ENCODE data around the gene RAB3A.

DNA sequence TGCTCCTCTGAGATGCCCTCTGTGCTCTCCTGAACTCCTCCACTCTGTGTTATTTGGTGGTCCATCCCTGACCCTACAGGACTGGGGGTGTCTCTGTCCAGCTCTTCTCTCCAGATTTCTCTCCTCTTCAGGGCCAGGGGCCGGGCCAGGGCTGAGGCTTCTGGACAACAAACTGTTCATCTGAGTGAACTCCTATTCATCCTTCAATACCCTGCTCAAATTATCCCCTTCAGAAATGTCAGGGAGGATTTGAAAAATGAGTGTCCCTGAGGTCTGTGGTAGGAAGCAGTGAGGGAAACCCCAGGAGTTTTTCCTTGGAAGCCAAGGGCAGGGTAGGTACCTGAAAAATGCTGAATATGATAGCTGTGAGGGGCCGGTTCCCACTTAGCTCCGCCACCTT is 14.8 kb upstream of the RAB3A start:
- TF ChIP-seq, protein P1, sequence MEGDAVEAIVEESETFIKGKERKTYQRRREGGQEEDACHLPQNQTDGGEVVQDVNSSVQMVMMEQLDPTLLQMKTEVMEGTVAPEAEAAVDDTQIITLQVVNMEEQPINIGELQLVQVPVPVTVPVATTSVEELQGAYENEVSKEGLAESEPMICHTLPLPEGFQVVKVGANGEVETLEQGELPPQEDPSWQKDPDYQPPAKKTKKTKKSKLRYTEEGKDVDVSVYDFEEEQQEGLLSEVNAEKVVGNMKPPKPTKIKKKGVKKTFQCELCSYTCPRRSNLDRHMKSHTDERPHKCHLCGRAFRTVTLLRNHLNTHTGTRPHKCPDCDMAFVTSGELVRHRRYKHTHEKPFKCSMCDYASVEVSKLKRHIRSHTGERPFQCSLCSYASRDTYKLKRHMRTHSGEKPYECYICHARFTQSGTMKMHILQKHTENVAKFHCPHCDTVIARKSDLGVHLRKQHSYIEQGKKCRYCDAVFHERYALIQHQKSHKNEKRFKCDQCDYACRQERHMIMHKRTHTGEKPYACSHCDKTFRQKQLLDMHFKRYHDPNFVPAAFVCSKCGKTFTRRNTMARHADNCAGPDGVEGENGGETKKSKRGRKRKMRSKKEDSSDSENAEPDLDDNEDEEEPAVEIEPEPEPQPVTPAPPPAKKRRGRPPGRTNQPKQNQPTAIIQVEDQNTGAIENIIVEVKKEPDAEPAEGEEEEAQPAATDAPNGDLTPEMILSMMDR (conservative IDR thresholded peaks at IDR 0.05 in 1 of 2, IDR thresholded peaks at IDR 0.05 in 1 of 2; ENCODE audit: extremely low read depth in 1 of 2, insufficient read depth in 1 of 2, low read depth in 1 of 2, low read length in 2 of 2), result no peak
- TF ChIP-seq EZH2 (IDR thresholded peaks at IDR 0.05; ENCODE audit: borderline replicate concordance, low read length), result no peak
